Measurements from ENCODE around the gene SLIRP.

DNA sequence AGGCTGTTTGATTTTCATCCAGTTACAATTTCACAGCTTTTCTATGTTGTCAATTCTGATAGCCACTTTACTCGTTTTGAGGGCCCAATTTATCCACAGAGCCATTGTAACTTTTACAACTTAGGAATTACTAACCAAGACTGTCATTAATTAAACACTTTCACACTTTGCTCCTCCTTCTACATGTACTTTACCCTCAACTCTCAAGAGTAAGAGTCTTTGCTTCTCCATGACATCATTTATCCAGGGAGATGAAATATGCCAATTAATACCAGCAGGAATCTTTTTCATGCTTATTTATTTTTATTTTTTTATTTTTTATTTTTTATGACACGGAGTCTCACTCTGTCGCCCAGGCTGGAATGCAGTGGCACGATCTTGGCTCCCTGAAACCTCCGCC, 13.5 kb downstream of the SLIRP start:
- TF ChIP-seq, protein P1, sequence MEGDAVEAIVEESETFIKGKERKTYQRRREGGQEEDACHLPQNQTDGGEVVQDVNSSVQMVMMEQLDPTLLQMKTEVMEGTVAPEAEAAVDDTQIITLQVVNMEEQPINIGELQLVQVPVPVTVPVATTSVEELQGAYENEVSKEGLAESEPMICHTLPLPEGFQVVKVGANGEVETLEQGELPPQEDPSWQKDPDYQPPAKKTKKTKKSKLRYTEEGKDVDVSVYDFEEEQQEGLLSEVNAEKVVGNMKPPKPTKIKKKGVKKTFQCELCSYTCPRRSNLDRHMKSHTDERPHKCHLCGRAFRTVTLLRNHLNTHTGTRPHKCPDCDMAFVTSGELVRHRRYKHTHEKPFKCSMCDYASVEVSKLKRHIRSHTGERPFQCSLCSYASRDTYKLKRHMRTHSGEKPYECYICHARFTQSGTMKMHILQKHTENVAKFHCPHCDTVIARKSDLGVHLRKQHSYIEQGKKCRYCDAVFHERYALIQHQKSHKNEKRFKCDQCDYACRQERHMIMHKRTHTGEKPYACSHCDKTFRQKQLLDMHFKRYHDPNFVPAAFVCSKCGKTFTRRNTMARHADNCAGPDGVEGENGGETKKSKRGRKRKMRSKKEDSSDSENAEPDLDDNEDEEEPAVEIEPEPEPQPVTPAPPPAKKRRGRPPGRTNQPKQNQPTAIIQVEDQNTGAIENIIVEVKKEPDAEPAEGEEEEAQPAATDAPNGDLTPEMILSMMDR (IDR thresholded peaks at IDR 0.05; ENCODE audit: insufficient read depth, low read length, poor library complexity, severe bottlenecking): no peak
- TF ChIP-seq EZH2phosphoT487 (conservative IDR thresholded peaks at IDR 0.05; ENCODE audit: low read length): no peak

Data from SU-DHL-6 (cell line).